GM12878 (cell line): ENCODE measurements around the gene E2F1. TPM values are rescaled to one million over a fixed set of nuclear protein-coding genes. Genes with fewer than 3 reads are reported as not detected.

Source experiments
- ATAC-seq: fragments of 200-7000 bp; cut with Tn5 transposase; 3 replicates; pipeline ENCODE4 v1.9.1; 2020; ENCODE audit warnings: mild to moderate bottlenecking, moderate library complexity
- BruUV-seq: library from RNA; stranded (reverse); fragments of 400-500 nt; replicated peaks from 2 replicates; lab custom pipeline; 2021; lab: Mats Ljungman, UMichigan
- CTCF ChIA-PET: fragments of 300-600 bp; sonication (Branson Sonifier 250); formaldehyde crosslinking; extraction: SDS; loops from one replicate; lab custom pipeline; 2021; ENCODE audit warnings: inconsistent platforms; lab: Yijun Ruan, JAX
- POLR2A ChIA-PET: fragments of 350-600 bp; formaldehyde crosslinking; extraction: SDS; loops from one replicate; lab custom pipeline; 2021; ENCODE audit warnings: inconsistent platforms; lab: Charles Lee
- RAD21 ChIA-PET: fragments of 300-600 bp; sonication (Branson Sonifier 250); formaldehyde crosslinking; loops from one replicate; lab custom pipeline; 2023; ENCODE audit warnings: antibody characterized with exemption; ENCODE audit not compliant: unreplicated experiment; lab: Charles Lee
- SMC1A ChIA-PET: fragments of 300-600 bp; sonication (Branson Sonifier 250); formaldehyde crosslinking; loops from one replicate; lab custom pipeline; 2023; ENCODE audit not compliant: unreplicated experiment, uncharacterized antibody; lab: Charles Lee
- DNase-seq: peaks from one replicate; pipeline ENCODE4 v3.0.0-alpha.2; 2011; ENCODE audit warnings: low read depth, low spot score
- FAIRE-seq: peaks from 3 replicates; lab custom pipeline; 2011; peaks lifted over from hg19 to GRCh38; lab: Jason Lieb, UNC
- H2AFZ ChIP-seq: 2 replicates; pipeline ENCODE4 v1.6.0; 2011; ENCODE audit warnings: low read depth, low read length, control low read depth; ENCODE audit not compliant: control insufficient read depth
- H3K27ac ChIP-seq: 2 replicates; pipeline ENCODE4 v1.5.1; 2011; ENCODE audit warnings: control low read depth; ENCODE audit not compliant: control insufficient read depth, insufficient read depth
- H3K27me3 ChIP-seq, 2 experiments: replicated peaks in 1 of 2; 2 replicates each; pipeline versions ENCODE4 v1.6.0 to v1.6.1; 2011; ENCODE audit warnings: low read length in 1 of 2; ENCODE audit not compliant: control insufficient read depth in 2 of 2, insufficient read depth in 2 of 2
- H3K36me3 ChIP-seq, 2 experiments: 2 replicates each; pipeline ENCODE4 v1.5.1; 2011; ENCODE audit warnings: low read length in 1 of 2; ENCODE audit not compliant: control insufficient read depth in 2 of 2, insufficient read depth in 2 of 2
- H3K4me1 ChIP-seq: 2 replicates; pipeline ENCODE4 v1.6.1; 2011; ENCODE audit warnings: mild to moderate bottlenecking, low read length, moderate library complexity, mixed read lengths; ENCODE audit not compliant: control insufficient read depth, insufficient read depth
- H3K4me2 ChIP-seq: 2 replicates; pipeline ENCODE4 v1.6.0; 2011; ENCODE audit warnings: control low read depth; ENCODE audit not compliant: control insufficient read depth, insufficient read depth
- H3K4me3 ChIP-seq: fragments of 200-600 bp; sonication (generic); 2 replicates; pipeline ENCODE4 v1.5.1; 2016
- H3K79me2 ChIP-seq: 2 replicates; pipeline ENCODE4 v1.6.0; 2011; ENCODE audit warnings: low read length; ENCODE audit not compliant: control insufficient read depth, insufficient read depth
- H3K9ac ChIP-seq: 2 replicates; pipeline ENCODE4 v1.8.0; 2011; ENCODE audit warnings: low read length, control low read depth, mixed read lengths; ENCODE audit not compliant: control insufficient read depth, insufficient read depth
- H3K9me3 ChIP-seq: replicated peaks from 3 replicates; pipeline ENCODE4 v1.5.1; 2011; ENCODE audit warnings: mild to moderate bottlenecking, low read length; ENCODE audit not compliant: control insufficient read depth, insufficient read depth
- H4K20me1 ChIP-seq: 2 replicates; pipeline ENCODE4 v1.6.0; 2011; ENCODE audit not compliant: control insufficient read depth, insufficient read depth
- BCL3 ChIP-seq: IDR thresholded peaks from 2 replicates; pipeline ENCODE4 v1.6.1; 2011; ENCODE audit warnings: borderline replicate concordance, low read depth, mild to moderate bottlenecking, moderate library complexity, low read length; ENCODE audit not compliant: insufficient read depth, poor library complexity, severe bottlenecking
- IKZF2 ChIP-seq, 2 experiments: fragments of 450-650 bp; IDR thresholded peaks; 2 replicates each; pipeline ENCODE4 v1.6.1; 2017; ENCODE audit warnings: mild to moderate bottlenecking in 2 of 2, moderate library complexity in 2 of 2
- NFXL1 ChIP-seq: fragments of 450-650 bp; IDR thresholded peaks from 2 replicates; pipeline ENCODE4 v1.6.1; 2017; ENCODE audit warnings: antibody characterized with exemption, mild to moderate bottlenecking, borderline replicate concordance
- PAX5 ChIP-seq: IDR thresholded peaks from 2 replicates; pipeline ENCODE4 v1.6.1; 2011; ENCODE audit warnings: low read depth, low read length, borderline replicate concordance
- WGBS: methylation state at CpG from one replicate; pipeline ENCODE4 v1.1.6; 2016; ENCODE audit warnings: low lambda C conversion rate; ENCODE audit not compliant: insufficient replicate concordance, insufficient coverage; ENCODE audit errors: missing lambda C conversion rate; 5-methylcytosine and 5-hydroxymethylcytosine counted together
- in situ Hi-C: fragments of 300-500 bp; cut with MboI; formaldehyde crosslinking; loops from 9 replicates; pipeline ENCODE4 v1.14.3; 2018; ENCODE audit warnings: mixed read lengths
- intact Hi-C: fragments of 100-400 bp; cut with micrococcal nuclease; formaldehyde crosslinking; loops from one replicate; pipeline ENCODE4 v1.14.2; 2022; ENCODE audit not compliant: unreplicated experiment
- polyA plus RNA-seq, 11 experiments: library from polyadenylated mRNA; depleted of rRNA in 4 of 11; unstranded in 6 of 11; stranded (reverse) in 5 of 11; fragments of >200 nt; fragmentation: Nextera tagmentation in 4 of 11; fragmentation: Illumina TruSeq in 1 of 11; extraction: Ambion mirVana in 4 of 11; extraction: Trizol in 1 of 11; gene quantifications; 1 replicate in 1 of 11; 2 replicates in 10 of 11; pipeline versions ENCODE4 v1.2.1 to v1.2.3, GENCODE V29; 2011 to 2016; ENCODE audit warnings: inconsistent platforms in 2 of 11, missing spikeins in 2 of 11, low read depth in 1 of 11
- total RNA-seq, 4 experiments: library from RNA; depleted of rRNA in 3 of 4; stranded (reverse); fragments of >200 nt in 3 of 4; fragmentation: Illumina TruSeq in 1 of 4; extraction: Trizol in 1 of 4; gene quantifications; 2 replicates each; pipeline versions ENCODE4 v1.2.1 to v1.2.3, GENCODE V29; 2013 to 2021
- TF ChIP-seq, protein P1 (sequence below): IDR thresholded peaks from 2 replicates; pipeline ENCODE4 v1.6.1; 2011; ENCODE audit warnings: low read depth, mild to moderate bottlenecking, low read length, moderate library complexity, borderline replicate concordance; ENCODE audit errors: extremely low read depth

E2F1 gene
- total and polyA plus RNA-seq, 10 of the 15 experiments (the other 5 are each of a cell fraction or from before 2014, with no cell fraction given), result 0.29 to 50.2 (median 19.7) TPM

DNA sequence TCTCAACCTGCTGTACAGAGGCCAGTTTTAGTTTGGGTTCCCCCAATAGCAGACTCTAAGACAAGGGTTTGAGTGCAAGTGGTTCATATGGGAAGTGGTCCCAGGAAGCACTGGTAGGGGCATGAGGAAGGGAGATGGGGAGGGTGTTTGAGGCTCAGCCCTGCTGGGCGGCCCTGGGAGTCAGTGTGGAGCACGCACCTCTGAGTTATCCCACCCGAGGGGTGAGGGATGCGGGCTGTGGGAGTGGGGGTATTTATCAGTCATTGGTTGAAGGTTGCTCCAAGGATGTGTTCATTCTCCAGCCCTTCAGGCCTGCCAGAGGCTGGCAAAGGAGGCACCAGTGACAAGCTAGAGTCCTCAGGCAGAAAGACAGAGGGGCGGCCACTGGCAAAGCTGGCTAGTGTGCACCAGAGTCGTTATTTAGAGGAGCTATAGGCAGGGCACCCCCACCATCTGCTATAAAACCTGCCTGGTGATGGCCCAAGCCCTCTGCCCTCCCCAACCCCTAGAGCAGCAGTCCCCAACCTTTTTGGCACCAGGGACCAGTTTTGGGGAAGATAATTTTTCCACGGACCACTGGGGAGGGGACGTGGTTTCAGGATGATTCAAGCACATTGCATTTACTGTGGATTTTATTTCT is 17.4 kb upstream of the E2F1 start:
- intact Hi-C loops, result no loop called here

DNA sequence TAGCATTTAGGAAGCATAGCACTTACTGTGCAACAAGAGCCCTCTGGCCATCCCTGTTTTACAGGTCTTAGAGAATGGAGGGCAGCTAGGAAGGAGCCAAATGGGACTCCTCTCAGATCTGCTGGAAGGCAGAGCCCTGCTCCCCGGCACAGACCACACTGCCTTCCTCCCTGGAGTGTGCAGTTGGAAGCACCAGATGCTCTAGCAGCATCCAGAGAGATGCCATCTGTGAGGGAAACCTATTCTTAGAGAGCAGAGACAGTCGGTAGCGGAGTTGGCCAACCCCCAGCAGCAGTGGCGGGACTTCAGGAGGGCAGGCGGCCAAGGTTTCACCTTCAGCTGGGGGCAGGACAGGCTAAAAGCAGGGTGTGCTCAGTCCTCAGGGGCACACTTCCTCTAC is 16.7 kb upstream of the E2F1 start:
- 50% methylated on average over 5 of the region's 5 CpGs for WGBS
- ChIA-PET CTCF (no interaction called here), RAD21 (no interaction called here), SMC1A (no interaction called here), POLR2A (no interaction called here)
- ATAC-seq (no peak), FAIRE-seq (no peak), DNase-seq (no peak)
- no peak overlapping the region for H3K4me2 ChIP-seq
- H3K36me3 ChIP-seq, result no peaks in the 10 kb centered on the region
- no peaks in the 10 kb centered on the region for H3K27me3 ChIP-seq
- in situ Hi-C loops, result no loop called here
- H3K79me2 ChIP-seq, result no peaks in the 10 kb centered on the region
- no peaks in the 10 kb centered on the region for H3K9me3 ChIP-seq
- no peak overlapping the region for H2AFZ ChIP-seq
- no peaks in the 10 kb centered on the region for H3K4me1 ChIP-seq
- no peaks in the 10 kb centered on the region for H4K20me1 ChIP-seq
- no peak overlapping the region for H3K9ac ChIP-seq
- intact Hi-C loops, result no loop called here
- H3K4me3 ChIP-seq, result no peak overlapping the region
- H3K27ac ChIP-seq, result no peak overlapping the region
- BruUV-seq, result no TSS peak
- TF ChIP-seq PAX5 (no peak), NFXL1 (no peak), IKZF2 (IDR thresholded peaks at IDR 0.05) (no peak)
- TF ChIP-seq, protein P1, sequence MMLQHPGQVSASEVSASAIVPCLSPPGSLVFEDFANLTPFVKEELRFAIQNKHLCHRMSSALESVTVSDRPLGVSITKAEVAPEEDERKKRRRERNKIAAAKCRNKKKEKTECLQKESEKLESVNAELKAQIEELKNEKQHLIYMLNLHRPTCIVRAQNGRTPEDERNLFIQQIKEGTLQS, result no peak
- TF ChIP-seq, all 136 proteins: peak for 0

More for the DNA sequence above, 17.4 kb upstream of the E2F1 start:
- Histone ChIP-seq H3K79me2 (no peaks in the 10 kb centered on the region), H3K4me3 (no peak overlapping the region), H3K4me1 (no peaks in the 10 kb centered on the region), H2AFZ (no peak overlapping the region), H3K27ac (no peak overlapping the region), H3K36me3 (no peaks in the 10 kb centered on the region), H4K20me1 (no peaks in the 10 kb centered on the region), H3K4me2 (no peak overlapping the region), H3K9me3 (no peaks in the 10 kb centered on the region), H3K9ac (no peak overlapping the region), H3K27me3 (no peaks in the 10 kb centered on the region)
- CTCF ChIA-PET, result no interaction called here
- FAIRE-seq (no peak), DNase-seq (no peak), ATAC-seq (no peak)
- no peak for TF ChIP-seq BCL3
- POLR2A ChIA-PET, result no interaction called here
- no TSS peak for BruUV-seq
- SMC1A ChIA-PET, result no interaction called here
- 72% methylated on average over 8 of the region's 8 CpGs for WGBS
- in situ Hi-C loops, result no loop called here
- RAD21 ChIA-PET, result no interaction called here
